GM12872 (cell line): ENCODE results near the gene LTBP2.

ENCODE experiments used
- CTCF ChIP-seq: IDR thresholded peaks from 3 replicates; pipeline ENCODE4 v1.5.1; 2011; ENCODE audit warnings: low read depth, mild to moderate bottlenecking, low read length, moderate library complexity; ENCODE audit not compliant: insufficient read depth

The LTBP2 gene

GRCh38 chr14:74593241-74593953 lies 18.6 kb downstream of the LTBP2 start:
- no peak for TF ChIP-seq CTCF

GRCh38 chr14:74592476-74593201 lies 19.4 kb downstream of the LTBP2 start:
- no peak for TF ChIP-seq CTCF

- TF ChIP-seq CTCF = no peak
These were observed 20.1 kb downstream of the LTBP2 start for GRCh38 chr14:74591899-74592298.

GRCh38 chr14:74591394-74591793 lies 20.6 kb downstream of the LTBP2 start:
- no peak for TF ChIP-seq CTCF

GRCh38 chr14:74589291-74589879 lies 22.7 kb downstream of the LTBP2 start:
- no peak for TF ChIP-seq CTCF

- TF ChIP-seq CTCF = no peak
These were observed 24.7 kb downstream of the LTBP2 start for GRCh38 chr14:74587363-74587707.

GRCh38 chr14:74586681-74587362 lies 25.2 kb downstream of the LTBP2 start:
- no peak for TF ChIP-seq CTCF
